HEK293 (cell line): ENCODE data around the gene EYA2.

Source experiments
- CTCF ChIA-PET: fragments of 350-600 bp; formaldehyde crosslinking; extraction: SDS; loops from one replicate; lab custom pipeline; 2021; ENCODE audit warnings: antibody characterized with exemption; lab: Yijun Ruan, JAX
- POLR2A ChIA-PET: fragments of 300-600 bp; formaldehyde crosslinking; extraction: SDS; loops from one replicate; lab custom pipeline; 2020; ENCODE audit warnings: antibody characterized with exemption, inconsistent platforms; lab: Yijun Ruan, JAX
- H3K27ac ChIP-seq: fragments of 200-500 bp; sonication (Bioruptor generic); 2 replicates; pipeline ENCODE4 v1.5.1; 2014; ENCODE audit warnings: low read depth, low read length, control low read depth, inconsistent platforms; ENCODE audit errors: extremely low read depth
- H3K36me3 ChIP-seq, 2 experiments: fragments of 200-500 bp in 1 of 2; sonication (Bioruptor generic) in 1 of 2; 1 replicate in 1 of 2; 2 replicates in 1 of 2; pipeline ENCODE4 v1.5.1; 2014 to 2017; ENCODE audit warnings: inconsistent platforms in 2 of 2, low read length in 2 of 2; ENCODE audit not compliant: control insufficient read depth in 2 of 2, insufficient read depth in 1 of 2
- H3K4me1 ChIP-seq: fragments of 200-500 bp; sonication (Bioruptor generic); 2 replicates; pipeline ENCODE4 v1.5.1; 2014; ENCODE audit warnings: mild to moderate bottlenecking, low read length, inconsistent platforms; ENCODE audit not compliant: control insufficient read depth, insufficient read depth
- H3K4me3 ChIP-seq: 2 replicates; pipeline ENCODE4 v1.5.1; 2011; ENCODE audit warnings: low read depth, mild to moderate bottlenecking, control low read depth, low read length, moderate library complexity
- H3K9me3 ChIP-seq: fragments of 200-500 bp; sonication (Bioruptor generic); 2 replicates; pipeline ENCODE4 v1.5.1; 2014; ENCODE audit warnings: low read depth, low read length, inconsistent platforms; ENCODE audit not compliant: control insufficient read depth, insufficient read depth
- OSR2 ChIP-seq: fragments of 450-650 bp; formaldehyde crosslinking; IDR thresholded peaks from 2 replicates; pipeline ENCODE4 v1.5.1; 2016; ENCODE audit warnings: missing biosample characterization, missing genetic modification characterization
- OVOL3 ChIP-seq: fragments of 450-650 bp; formaldehyde crosslinking; IDR thresholded peaks from 2 replicates; pipeline ENCODE4 v1.5.1; 2016; ENCODE audit warnings: missing biosample characterization, missing genetic modification characterization
- SCRT2 ChIP-seq: fragments of 450-650 bp; formaldehyde crosslinking; IDR thresholded peaks from 2 replicates; pipeline ENCODE4 v1.5.1; 2016; ENCODE audit warnings: missing biosample characterization, missing genetic modification characterization
- SP2 ChIP-seq: fragments of 450-650 bp; formaldehyde crosslinking; IDR thresholded peaks from 2 replicates; pipeline ENCODE4 v1.5.1; 2016; ENCODE audit warnings: missing biosample characterization, missing genetic modification characterization
- YY1 ChIP-seq: fragments of 450-650 bp; formaldehyde crosslinking; IDR thresholded peaks from 2 replicates; pipeline ENCODE4 v1.5.1; 2018; ENCODE audit warnings: missing biosample characterization, missing genetic modification characterization
- ZEB2 ChIP-seq: fragments of 450-650 bp; formaldehyde crosslinking; IDR thresholded peaks from 2 replicates; pipeline ENCODE4 v1.5.1; 2016; ENCODE audit warnings: missing biosample characterization, missing genetic modification characterization
- ZFP41 ChIP-seq: fragments of 450-650 bp; formaldehyde crosslinking; IDR thresholded peaks from 2 replicates; pipeline ENCODE4 v1.5.1; 2016; ENCODE audit warnings: missing biosample characterization, missing genetic modification characterization, borderline replicate concordance
- ZNF155 ChIP-seq: fragments of 450-650 bp; formaldehyde crosslinking; IDR thresholded peaks from 2 replicates; pipeline ENCODE4 v1.5.1; 2016; ENCODE audit warnings: missing biosample characterization, missing genetic modification characterization
- ZNF221 ChIP-seq: fragments of 450-650 bp; formaldehyde crosslinking; IDR thresholded peaks from 2 replicates; pipeline ENCODE4 v1.5.1; 2017; ENCODE audit warnings: missing biosample characterization, missing genetic modification characterization, borderline replicate concordance
- ZNF23 ChIP-seq: fragments of 450-650 bp; formaldehyde crosslinking; IDR thresholded peaks from 2 replicates; pipeline ENCODE4 v1.5.1; 2016; ENCODE audit warnings: missing biosample characterization, missing genetic modification characterization, borderline replicate concordance
- ZNF488 ChIP-seq: fragments of 450-650 bp; formaldehyde crosslinking; IDR thresholded peaks from 2 replicates; pipeline ENCODE4 v1.5.1; 2016; ENCODE audit warnings: missing biosample characterization, missing genetic modification characterization
- ZNF544 ChIP-seq: fragments of 450-650 bp; formaldehyde crosslinking; IDR thresholded peaks from 2 replicates; pipeline ENCODE4 v1.5.0; 2017; ENCODE audit warnings: missing biosample characterization, missing genetic modification characterization
- ZNF596 ChIP-seq: fragments of 450-650 bp; IDR thresholded peaks from 2 replicates; pipeline ENCODE4 v1.5.0; 2018; ENCODE audit warnings: missing biosample characterization, mild to moderate bottlenecking, missing genetic modification characterization, moderate library complexity
- ZNF623 ChIP-seq: fragments of 450-650 bp; formaldehyde crosslinking; IDR thresholded peaks from 2 replicates; pipeline ENCODE4 v1.5.1; 2016; ENCODE audit warnings: missing biosample characterization, missing genetic modification characterization
- ZNF701 ChIP-seq: fragments of 450-650 bp; formaldehyde crosslinking; IDR thresholded peaks from 2 replicates; pipeline ENCODE4 v1.5.1; 2016; ENCODE audit warnings: missing biosample characterization, missing genetic modification characterization
- TF ChIP-seq, protein P1 (sequence below): fragments of 450-650 bp; formaldehyde crosslinking; IDR thresholded peaks from 2 replicates; pipeline ENCODE4 v1.5.1; 2016; ENCODE audit warnings: missing biosample characterization, missing genetic modification characterization
- TF ChIP-seq, protein P2 (sequence below): fragments of 450-650 bp; formaldehyde crosslinking; IDR thresholded peaks from 2 replicates; pipeline ENCODE4 v1.5.1; 2016; ENCODE audit warnings: missing biosample characterization, missing genetic modification characterization
- TF ChIP-seq, protein P3 (sequence below): fragments of 450-650 bp; formaldehyde crosslinking; IDR thresholded peaks from 2 replicates; pipeline ENCODE4 v1.5.1; 2016; ENCODE audit warnings: missing biosample characterization, missing genetic modification characterization

The EYA2 gene

GRCh38 chr20:46987001-46987400 is 92.4 kb downstream of the EYA2 start:
- peaks cover 0 to 8% of the 10 kb centered on the region in 2 experiments; a peak in 1 of 3 replicates for H3K36me3 ChIP-seq
- no peak overlapping the region for H3K27ac ChIP-seq
- POLR2A ChIA-PET: no interaction called here
- TF ChIP-seq SP2 (tag by site-specific recombination) (no peak), ZNF155 (tag by site-specific recombination) (no peak), OVOL3 (no peak), ZFP41 (tag by site-specific recombination) (no peak), ZNF596 (no peak), YY1 (no peak), ZNF701 (no peak)
- TF ChIP-seq, protein P1, sequence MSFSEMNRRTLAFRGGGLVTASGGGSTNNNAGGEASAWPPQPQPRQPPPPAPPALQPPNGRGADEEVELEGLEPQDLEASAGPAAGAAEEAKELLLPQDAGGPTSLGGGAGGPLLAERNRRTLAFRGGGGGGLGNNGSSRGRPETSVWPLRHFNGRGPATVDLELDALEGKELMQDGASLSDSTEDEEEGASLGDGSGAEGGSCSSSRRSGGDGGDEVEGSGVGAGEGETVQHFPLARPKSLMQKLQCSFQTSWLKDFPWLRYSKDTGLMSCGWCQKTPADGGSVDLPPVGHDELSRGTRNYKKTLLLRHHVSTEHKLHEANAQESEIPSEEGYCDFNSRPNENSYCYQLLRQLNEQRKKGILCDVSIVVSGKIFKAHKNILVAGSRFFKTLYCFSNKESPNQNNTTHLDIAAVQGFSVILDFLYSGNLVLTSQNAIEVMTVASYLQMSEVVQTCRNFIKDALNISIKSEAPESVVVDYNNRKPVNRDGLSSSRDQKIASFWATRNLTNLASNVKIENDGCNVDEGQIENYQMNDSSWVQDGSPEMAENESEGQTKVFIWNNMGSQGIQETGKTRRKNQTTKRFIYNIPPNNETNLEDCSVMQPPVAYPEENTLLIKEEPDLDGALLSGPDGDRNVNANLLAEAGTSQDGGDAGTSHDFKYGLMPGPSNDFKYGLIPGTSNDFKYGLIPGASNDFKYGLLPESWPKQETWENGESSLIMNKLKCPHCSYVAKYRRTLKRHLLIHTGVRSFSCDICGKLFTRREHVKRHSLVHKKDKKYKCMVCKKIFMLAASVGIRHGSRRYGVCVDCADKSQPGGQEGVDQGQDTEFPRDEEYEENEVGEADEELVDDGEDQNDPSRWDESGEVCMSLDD (tag by site-specific recombination): no peak
- CTCF ChIA-PET: interaction anchor here (1.0 kb wide), 1 partner anchor 10 kb away, joined by 3 read pairs; no protein-coding TSS in a partner anchor
- no peak overlapping the region for H3K4me3 ChIP-seq
- H3K4me1 ChIP-seq: no peaks in the 10 kb centered on the region
- no peaks in the 10 kb centered on the region for H3K9me3 ChIP-seq

GRCh38 chr20:46990017-46990595 is 95.5 kb downstream of the EYA2 start:
- ChIA-PET POLR2A (no interaction called here), CTCF (interaction anchor here (0.6 kb wide), 1 partner anchor 98 kb away, joined by 3 read pairs; no protein-coding TSS in a partner anchor)
- Histone ChIP-seq H3K27ac (no peak overlapping the region), H3K4me3 (no peak overlapping the region), H3K9me3 (no peaks in the 10 kb centered on the region), H3K4me1 (no peaks in the 10 kb centered on the region), H3K36me3 (peaks cover 0 to 8% of the 10 kb centered on the region in 2 experiments; a peak in 1 of 3 replicates)
- TF ChIP-seq ZNF221 (tag by site-specific recombination): no peak
- peak; percentile 30; the same call in 1 of the 2 replicates for TF ChIP-seq SCRT2
- TF ChIP-seq ZNF544 (tag by site-specific recombination): no peak

GRCh38 chr20:46990596-46991104 is 96.0 kb downstream of the EYA2 start:
- Histone ChIP-seq H3K9me3 (no peaks in the 10 kb centered on the region), H3K4me1 (no peaks in the 10 kb centered on the region), H3K4me3 (no peak overlapping the region), H3K36me3 (peaks cover 0 to 8% of the 10 kb centered on the region in 2 experiments; a peak in 1 of 3 replicates), H3K27ac (no peak overlapping the region)
- ChIA-PET CTCF (interaction anchor here (0.6 kb wide), 1 partner anchor 98 kb away, joined by 3 read pairs; no protein-coding TSS in a partner anchor), POLR2A (no interaction called here)
- TF ChIP-seq ZEB2 (no peak), ZNF155 (tag by site-specific recombination) (no peak), YY1 (no peak), ZNF488 (tag by site-specific recombination) (no peak), OSR2 (tag by site-specific recombination) (no peak), ZNF23 (tag by site-specific recombination) (no peak), ZNF623 (tag by site-specific recombination) (no peak)
- TF ChIP-seq, protein P2, sequence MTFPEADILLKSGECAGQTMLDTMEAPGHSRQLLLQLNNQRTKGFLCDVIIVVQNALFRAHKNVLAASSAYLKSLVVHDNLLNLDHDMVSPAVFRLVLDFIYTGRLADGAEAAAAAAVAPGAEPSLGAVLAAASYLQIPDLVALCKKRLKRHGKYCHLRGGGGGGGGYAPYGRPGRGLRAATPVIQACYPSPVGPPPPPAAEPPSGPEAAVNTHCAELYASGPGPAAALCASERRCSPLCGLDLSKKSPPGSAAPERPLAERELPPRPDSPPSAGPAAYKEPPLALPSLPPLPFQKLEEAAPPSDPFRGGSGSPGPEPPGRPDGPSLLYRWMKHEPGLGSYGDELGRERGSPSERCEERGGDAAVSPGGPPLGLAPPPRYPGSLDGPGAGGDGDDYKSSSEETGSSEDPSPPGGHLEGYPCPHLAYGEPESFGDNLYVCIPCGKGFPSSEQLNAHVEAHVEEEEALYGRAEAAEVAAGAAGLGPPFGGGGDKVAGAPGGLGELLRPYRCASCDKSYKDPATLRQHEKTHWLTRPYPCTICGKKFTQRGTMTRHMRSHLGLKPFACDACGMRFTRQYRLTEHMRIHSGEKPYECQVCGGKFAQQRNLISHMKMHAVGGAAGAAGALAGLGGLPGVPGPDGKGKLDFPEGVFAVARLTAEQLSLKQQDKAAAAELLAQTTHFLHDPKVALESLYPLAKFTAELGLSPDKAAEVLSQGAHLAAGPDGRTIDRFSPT (tag by site-specific recombination): no peak
- TF ChIP-seq, protein P3, sequence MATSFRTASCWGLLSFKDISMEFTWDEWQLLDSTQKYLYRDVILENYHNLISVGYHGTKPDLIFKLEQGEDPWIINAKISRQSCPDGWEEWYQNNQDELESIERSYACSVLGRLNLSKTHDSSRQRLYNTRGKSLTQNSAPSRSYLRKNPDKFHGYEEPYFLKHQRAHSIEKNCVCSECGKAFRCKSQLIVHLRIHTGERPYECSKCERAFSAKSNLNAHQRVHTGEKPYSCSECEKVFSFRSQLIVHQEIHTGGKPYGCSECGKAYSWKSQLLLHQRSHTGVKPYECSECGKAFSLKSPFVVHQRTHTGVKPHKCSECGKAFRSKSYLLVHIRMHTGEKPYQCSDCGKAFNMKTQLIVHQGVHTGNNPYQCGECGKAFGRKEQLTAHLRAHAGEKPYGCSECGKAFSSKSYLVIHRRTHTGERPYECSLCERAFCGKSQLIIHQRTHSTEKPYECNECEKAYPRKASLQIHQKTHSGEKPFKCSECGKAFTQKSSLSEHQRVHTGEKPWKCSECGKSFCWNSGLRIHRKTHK: no peak
- TF ChIP-seq, protein P1 (tag by site-specific recombination): no peak
